HG03175 (cell line): ENCODE results near the gene STUM.
A peak's percentile ranks its signal among the peaks of the same experiment; 100 is the strongest.

Experiments
- ATAC-seq: cut with Tn5 transposase; IDR thresholded peaks from one replicate; pipeline ENCODE4 v1.9.1; 2021; ENCODE audit warnings: mild to moderate bottlenecking, moderate library complexity; ENCODE audit not compliant: unreplicated experiment

STUM gene

DNA sequence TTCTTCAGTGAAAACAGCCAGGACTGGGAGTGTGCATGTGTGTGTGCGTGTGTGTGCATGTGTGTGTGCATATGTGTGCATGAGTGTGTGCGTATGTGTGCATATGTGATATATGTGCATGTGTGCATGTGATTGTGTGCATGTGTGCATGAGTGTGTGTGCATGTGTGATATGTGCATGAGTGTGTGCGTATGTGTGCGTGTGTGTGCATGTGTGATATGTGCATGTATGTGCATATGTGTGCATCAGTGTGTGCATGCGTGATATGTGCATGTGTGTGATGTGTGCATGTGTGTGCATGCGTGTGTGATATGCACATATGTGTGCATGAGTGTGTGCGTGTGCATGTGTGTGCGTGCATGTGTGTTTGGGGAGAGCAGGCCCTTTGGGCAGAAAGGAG lies 100.7 kb downstream of the STUM start:
- ATAC-seq, result no peak

GRCh38 chr1:226649780-226650179 lies 101.2 kb downstream of the STUM start:
- ATAC-seq, result no peak

- ATAC-seq, result no peak
These were observed 101.8 kb downstream of the STUM start for GRCh38 chr1:226650236-226650841.

DNA sequence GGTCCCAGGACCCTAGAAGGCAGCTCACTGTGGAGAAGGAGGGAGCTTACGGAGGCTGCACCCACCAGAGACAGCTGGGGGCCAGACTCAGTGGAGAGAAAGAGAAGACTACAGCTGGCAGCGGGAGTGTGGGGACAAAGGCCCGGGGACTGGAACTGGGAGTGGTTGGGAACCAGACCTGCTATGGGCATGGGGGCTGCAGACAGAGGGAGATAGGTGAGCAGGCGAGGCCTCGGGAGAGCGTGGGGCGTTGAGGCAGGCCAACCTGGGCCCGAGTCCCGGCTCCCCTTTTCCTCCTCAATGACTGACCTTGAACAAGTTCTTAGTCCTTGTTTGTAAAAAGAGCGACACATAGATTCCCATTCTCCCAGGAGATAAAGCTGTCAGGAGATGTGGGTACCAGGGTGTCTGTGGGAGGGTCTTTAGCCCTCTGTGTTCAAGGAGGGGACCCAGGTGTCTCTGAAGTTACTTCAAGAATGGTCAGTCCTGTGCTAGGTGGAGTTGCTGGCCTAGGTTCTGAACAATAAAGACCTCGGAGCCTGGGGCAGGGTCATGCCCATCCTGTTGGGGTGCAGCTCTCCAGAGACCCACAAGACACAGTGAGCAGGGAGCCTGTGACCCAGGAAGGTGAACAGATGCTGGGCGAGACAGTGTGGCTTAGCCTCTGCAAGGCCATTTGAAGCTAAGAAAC lies 102.6 kb downstream of the STUM start:
- ATAC-seq, result no peak

- no peak for ATAC-seq
These were observed 103.2 kb downstream of the STUM start for GRCh38 chr1:226651732-226652105.

- no peak for ATAC-seq
These were observed 104.0 kb downstream of the STUM start for GRCh38 chr1:226652613-226653012.

- ATAC-seq, result peak; percentile 87
These were observed 104.9 kb downstream of the STUM start for GRCh38 chr1:226653311-226653921.

DNA sequence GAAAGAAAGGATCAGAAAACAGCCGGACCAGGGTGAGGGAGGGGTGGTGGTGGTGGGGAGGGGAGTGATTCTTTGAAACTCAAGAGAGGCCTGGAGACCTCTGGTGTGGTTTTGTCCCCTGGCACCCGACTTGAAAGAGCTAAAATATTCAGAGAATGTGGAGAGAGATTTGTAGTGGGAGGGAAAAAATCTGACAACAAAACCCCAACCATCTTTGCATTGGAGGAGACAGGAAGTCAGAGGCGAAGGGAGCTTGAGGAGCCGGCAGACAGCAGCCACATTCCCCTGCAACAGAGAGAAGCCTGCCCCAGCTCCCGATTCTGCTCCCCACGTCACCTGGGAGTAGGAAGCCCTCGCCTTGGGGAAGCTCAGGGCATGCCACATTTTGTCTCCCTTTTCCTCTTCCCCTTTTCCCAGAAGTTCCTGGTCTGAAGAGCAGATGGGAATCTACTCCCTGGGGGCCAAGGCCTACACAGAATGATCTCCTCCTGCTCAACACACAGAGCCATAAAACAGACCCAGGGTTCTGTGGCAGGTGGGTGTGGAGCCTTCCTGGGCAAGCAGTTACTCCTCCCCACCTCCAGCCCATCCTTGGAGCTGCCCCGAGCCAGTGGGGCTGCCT lies 105.6 kb downstream of the STUM start:
- no peak for ATAC-seq

DNA sequence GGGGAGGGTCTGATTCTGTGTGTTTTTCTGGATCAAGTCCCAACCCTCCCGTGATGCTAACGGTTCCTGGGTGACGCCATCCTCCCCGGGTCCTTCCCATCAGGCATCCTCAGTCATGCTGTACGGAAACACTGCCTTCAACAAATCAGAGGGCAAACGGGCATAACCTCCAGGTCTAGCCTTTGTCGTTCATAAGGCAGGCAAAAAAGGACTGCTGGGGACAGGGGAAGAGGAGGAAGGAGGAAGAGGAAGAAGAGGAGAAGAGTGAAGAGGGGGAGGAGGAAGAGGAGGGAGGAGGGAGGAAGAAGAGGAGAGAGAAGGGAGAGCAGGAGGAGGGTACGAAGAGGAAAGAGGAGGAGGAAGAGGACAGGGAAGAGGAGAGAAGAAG lies 106.1 kb downstream of the STUM start:
- no peak for ATAC-seq

GRCh38 chr1:226655251-226656163 lies 106.9 kb downstream of the STUM start:
- no peak for ATAC-seq

GRCh38 chr1:226656201-226656600 lies 107.6 kb downstream of the STUM start:
- no peak for ATAC-seq

- no peak for ATAC-seq
These were observed 108.2 kb downstream of the STUM start for GRCh38 chr1:226656601-226657277.

GRCh38 chr1:226657895-226658545 lies 109.5 kb downstream of the STUM start:
- no peak for ATAC-seq

GRCh38 chr1:226658546-226659125 lies 110.1 kb downstream of the STUM start:
- no peak for ATAC-seq
